Measurements from ENCODE around the gene BCAS2. TPM values are rescaled to one million over a fixed set of nuclear protein-coding genes. Genes with fewer than 3 reads are reported as not detected.

Gene BCAS2
- total and polyA plus RNA-seq, 8 donors: 29.4 to 49.0 (median 46.0) TPM

GRCh38 chr1:114545315-114545714 is 36.1 kb downstream of the BCAS2 start:
- Histone ChIP-seq H3K4me1 (no peaks in the 10 kb centered on the region), H3K27me3 (no peaks in the 10 kb centered on the region), H3K36me3 (no peaks in the 10 kb centered on the region), H3K9me3 (no peaks in the 10 kb centered on the region), H3K27ac (no peak overlapping the region), H3K4me3 (no peak overlapping the region)
- no peak for ATAC-seq
- TF ChIP-seq CTCF (IDR thresholded peaks at IDR 0.05): no peak
- intact Hi-C loops (cut with DNase I): no loop called here
- DNase-seq: no peak

GRCh38 chr1:114540821-114541220 is 40.6 kb downstream of the BCAS2 start:
- DNase-seq (no peak), ATAC-seq (no peak)
- Histone ChIP-seq H3K4me1 (no peaks in the 10 kb centered on the region), H3K36me3 (no peaks in the 10 kb centered on the region), H3K9me3 (no peaks in the 10 kb centered on the region), H3K27me3 (no peaks in the 10 kb centered on the region), H3K4me3 (no peak overlapping the region), H3K27ac (no peak overlapping the region)
- intact Hi-C loops (cut with DNase I): no loop called here
- no peak for TF ChIP-seq CTCF (IDR thresholded peaks at IDR 0.05)

- H3K4me3 ChIP-seq: no peak overlapping the region
- intact Hi-C loops (cut with DNase I): no loop called here
- H3K27me3 ChIP-seq: no peaks in the 10 kb centered on the region
- no peaks in the 10 kb centered on the region for H3K36me3 ChIP-seq
- DNase-seq (no peak), ATAC-seq (no peak)
- H3K27ac ChIP-seq: no peak overlapping the region
- no peak for TF ChIP-seq CTCF (IDR thresholded peaks at IDR 0.05)
- no peaks in the 10 kb centered on the region for H3K9me3 ChIP-seq
- no peaks in the 10 kb centered on the region for H3K4me1 ChIP-seq
Measured at GRCh38 chr1:114540272-114540671, 41.1 kb downstream of the BCAS2 start.

- no peak for ATAC-seq
- intact Hi-C loops (cut with DNase I): no loop called here
Measured at GRCh38 chr1:114536043-114536442, 45.4 kb downstream of the BCAS2 start.

GRCh38 chr1:114535401-114535800 is 46.0 kb downstream of the BCAS2 start:
- H3K4me1 ChIP-seq: no peaks in the 10 kb centered on the region
- no peak for DNase-seq
- H3K27ac ChIP-seq: no peak overlapping the region
- no peaks in the 10 kb centered on the region for H3K9me3 ChIP-seq
- no peaks in the 10 kb centered on the region for H3K27me3 ChIP-seq
- TF ChIP-seq CTCF (IDR thresholded peaks at IDR 0.05): no peak
- no peaks in the 10 kb centered on the region for H3K36me3 ChIP-seq
- H3K4me3 ChIP-seq: no peak overlapping the region
- ATAC-seq: no peak
- intact Hi-C loops (cut with DNase I): no loop called here

More at GRCh38 chr1:114536043-114536442, 45.4 kb downstream of the BCAS2 start:
- Histone ChIP-seq H3K36me3 (no peaks in the 10 kb centered on the region), H3K4me1 (no peaks in the 10 kb centered on the region), H3K9me3 (no peaks in the 10 kb centered on the region), H3K27ac (no peak overlapping the region), H3K4me3 (no peak overlapping the region), H3K27me3 (no peaks in the 10 kb centered on the region)
- no peak for DNase-seq
- TF ChIP-seq CTCF (IDR thresholded peaks at IDR 0.05): no peak

Data from left lung (tissue), 10 donors.